Measurements from ENCODE around the gene DRD4. TPM values are rescaled to one million over a fixed set of nuclear protein-coding genes. Genes with fewer than 3 reads are reported as not detected.
"Not testable (repeated sequence)": the region's sequence is repeated elsewhere in the genome, so short reads cannot be mapped to it uniquely, and the experiment has no call there.

The DRD4 gene
- total RNA-seq, 1 experiment from 2014 or later, result not detected

GRCh38 chr11:650482-650881 is 13.4 kb downstream of the DRD4 start:
- Histone ChIP-seq H3K27me3 (no peaks in the 10 kb centered on the region), H3K9me3 (no peaks in the 10 kb centered on the region), H3K4me3 (no peak overlapping the region), H3K36me3 (peaks cover 48% of the 10 kb centered on the region)
- DNase-seq, result peak; percentile 64

- not testable (repeated sequence) for DNase-seq, H3K27me3 ChIP-seq, H3K9me3 ChIP-seq, H3K4me3 ChIP-seq
- H3K36me3 ChIP-seq, result peaks cover 46% of the 10 kb centered on the region
Observed at GRCh38 chr11:653136-653535, 16.1 kb downstream of the DRD4 start.

GRCh38 chr11:653837-654236 is 16.8 kb downstream of the DRD4 start:
- Histone ChIP-seq H3K36me3 (peaks cover 46% of the 10 kb centered on the region), H3K9me3 (no peaks in the 10 kb centered on the region), H3K27me3 (no peaks in the 10 kb centered on the region), H3K4me3 (no peak overlapping the region)
- no peak for DNase-seq

GRCh38 chr11:654444-654843 is 17.4 kb downstream of the DRD4 start:
- not testable (repeated sequence) for H3K4me3 ChIP-seq, DNase-seq, H3K9me3 ChIP-seq, H3K27me3 ChIP-seq
- H3K36me3 ChIP-seq, result peaks cover 49% of the 10 kb centered on the region

GRCh38 chr11:655036-655726 is 18.1 kb downstream of the DRD4 start:
- DNase-seq, result no peak
- no peaks in the 10 kb centered on the region for H3K9me3 ChIP-seq
- H3K36me3 ChIP-seq, result peaks cover 51% of the 10 kb centered on the region
- no peaks in the 10 kb centered on the region for H3K27me3 ChIP-seq
- no peak overlapping the region for H3K4me3 ChIP-seq

GRCh38 chr11:656426-656825 is 19.4 kb downstream of the DRD4 start:
- H3K4me3 ChIP-seq, result no peak overlapping the region
- no peaks in the 10 kb centered on the region for H3K27me3 ChIP-seq
- H3K9me3 ChIP-seq, result no peaks in the 10 kb centered on the region
- DNase-seq, result no peak
- H3K36me3 ChIP-seq, result peaks cover 48% of the 10 kb centered on the region

- Histone ChIP-seq H3K9me3 (no peaks in the 10 kb centered on the region), H3K27me3 (no peaks in the 10 kb centered on the region), H3K36me3 (peaks cover 48% of the 10 kb centered on the region), H3K4me3 (no peak overlapping the region)
- DNase-seq, result no peak
Observed at GRCh38 chr11:656866-657265, 19.8 kb downstream of the DRD4 start.

GRCh38 chr11:657691-658126 is 20.6 kb downstream of the DRD4 start:
- no peaks in the 10 kb centered on the region for H3K9me3 ChIP-seq
- H3K27me3 ChIP-seq, result no peaks in the 10 kb centered on the region
- no peak overlapping the region for H3K4me3 ChIP-seq
- H3K36me3 ChIP-seq, result peaks cover 57% of the 10 kb centered on the region
- DNase-seq, result no peak

- Histone ChIP-seq H3K36me3 (peaks cover 67% of the 10 kb centered on the region), H3K4me3 (no peak overlapping the region), H3K9me3 (no peaks in the 10 kb centered on the region), H3K27me3 (no peaks in the 10 kb centered on the region)
- no peak for DNase-seq
Observed at GRCh38 chr11:659532-660085, 22.5 kb downstream of the DRD4 start.

- no peak for DNase-seq
- H3K4me3 ChIP-seq, result no peak overlapping the region
- no peaks in the 10 kb centered on the region for H3K9me3 ChIP-seq
- H3K36me3 ChIP-seq, result peaks cover 63% of the 10 kb centered on the region
- H3K27me3 ChIP-seq, result no peaks in the 10 kb centered on the region
Observed at GRCh38 chr11:660281-660680, 23.2 kb downstream of the DRD4 start.

- peaks cover 63% of the 10 kb centered on the region for H3K36me3 ChIP-seq
- no peak overlapping the region for H3K4me3 ChIP-seq
- H3K27me3 ChIP-seq, result no peaks in the 10 kb centered on the region
- H3K9me3 ChIP-seq, result no peaks in the 10 kb centered on the region
- DNase-seq, result no peak
Observed at GRCh38 chr11:660681-661444, 23.8 kb downstream of the DRD4 start.

GRCh38 chr11:662689-663274 is 25.7 kb downstream of the DRD4 start:
- DNase-seq, result peak; percentile 68
- Histone ChIP-seq H3K4me3 (no peak overlapping the region), H3K36me3 (peaks cover 67% of the 10 kb centered on the region), H3K9me3 (no peaks in the 10 kb centered on the region), H3K27me3 (no peaks in the 10 kb centered on the region)

GRCh38 chr11:665062-665703 is 28.1 kb downstream of the DRD4 start:
- no peak overlapping the region for H3K4me3 ChIP-seq
- peaks cover 55% of the 10 kb centered on the region for H3K36me3 ChIP-seq
- H3K27me3 ChIP-seq, result no peaks in the 10 kb centered on the region
- DNase-seq, result peak; percentile 62
- no peaks in the 10 kb centered on the region for H3K9me3 ChIP-seq

- no peaks in the 10 kb centered on the region for H3K27me3 ChIP-seq
- H3K9me3 ChIP-seq, result no peaks in the 10 kb centered on the region
- H3K36me3 ChIP-seq, result peaks cover 50% of the 10 kb centered on the region
- DNase-seq, result no peak
- H3K4me3 ChIP-seq, result no peak overlapping the region
Observed at GRCh38 chr11:665704-666281, 28.7 kb downstream of the DRD4 start.

GRCh38 chr11:673866-674265 is 36.8 kb downstream of the DRD4 start:
- Histone ChIP-seq H3K27me3 (no peaks in the 10 kb centered on the region), H3K9me3 (no peaks in the 10 kb centered on the region)
- DNase-seq, result no peak

GRCh38 chr11:674406-674805 is 37.3 kb downstream of the DRD4 start:
- DNase-seq, result no peak
- Histone ChIP-seq H3K4me3 (no peak overlapping the region), H3K9me3 (no peaks in the 10 kb centered on the region), H3K27me3 (no peaks in the 10 kb centered on the region), H3K36me3 (peaks cover 57% of the 10 kb centered on the region)

More at GRCh38 chr11:673866-674265, 36.8 kb downstream of the DRD4 start:
- Histone ChIP-seq H3K36me3 (peaks cover 57% of the 10 kb centered on the region), H3K4me3 (no peak overlapping the region)
